Prostate gland (tissue), 2 donors: ENCODE results near the gene EP400.

ENCODE experiments used
- CTCF ChIP-seq, 4 experiments: fragments of 200-600 bp in 2 of 4; fragments of 450-650 bp in 2 of 4; sonication (generic) in 2 of 4; IDR thresholded peaks; 1 replicate in 3 of 4; 2 replicates in 1 of 4; pipeline ENCODE4 v1.5.1; 2016 to 2019; ENCODE audit warnings: antibody characterized with exemption in 4 of 4, mild to moderate bottlenecking in 2 of 4, moderate library complexity in 2 of 4
- POLR2A ChIP-seq: fragments of 450-650 bp; IDR thresholded peaks from one replicate; pipeline ENCODE4 v1.6.1; 2016; ENCODE audit warnings: antibody characterized with exemption, mild to moderate bottlenecking

- TF ChIP-seq POLR2A (no peak), CTCF (IDR thresholded peaks at IDR 0.05) (no peak)
Observed at GRCh38 chr12:132023658-132024057, 73.9 kb downstream of the EP400 start.
